H1 (cell line): ENCODE data around the gene EPN2. TPM values are rescaled to one million over a fixed set of nuclear protein-coding genes. Genes with fewer than 3 reads are reported as not detected.

ENCODE experiments used
- RAD21 ChIP-seq, 2 experiments: IDR thresholded peaks in 1 of 2; conservative IDR thresholded peaks in 1 of 2; 2 replicates each; pipeline ENCODE4 v1.6.1; 2011; ENCODE audit warnings: low read depth in 2 of 2, low read length in 2 of 2, improper control_type of control experiment in 1 of 2, inconsistent platforms in 1 of 2, mild to moderate bottlenecking in 1 of 2, moderate library complexity in 1 of 2
- polyA plus RNA-seq, 7 experiments: library from polyadenylated mRNA; depleted of rRNA in 3 of 7; stranded (reverse) in 5 of 7; unstranded in 2 of 7; fragments of >200 nt in 5 of 7; fragments of 200-250 nt in 2 of 7; gene quantifications; 1 replicate in 5 of 7; 2 replicates in 1 of 7; 4 replicates in 1 of 7; pipeline versions ENCODE4 v1.2.1 to v1.2.3, GENCODE V29; 2011 to 2013; ENCODE audit warnings: missing spikeins in 2 of 7, mixed read lengths in 2 of 7
- total RNA-seq: library from RNA; stranded (reverse); fragmentation: NEBNext Ultra II Directional; extraction: Animal tissue kit (Norgen Biotek cat#: 25700); gene quantifications from 2 replicates; pipeline ENCODE4 v1.2.1, GENCODE V29; 2021

Gene EPN2
- total and polyA plus RNA-seq, 2 of the 8 experiments (the other 6 are each of a cell fraction or from before 2014, with no cell fraction given), result 28.7 to 55.8 TPM

- TF ChIP-seq RAD21 (IDR thresholded peaks at IDR 0.05 in 1 of 2, conservative IDR thresholded peaks at IDR 0.05 in 1 of 2; ENCODE audit: low read depth in 2 of 2, low read length in 2 of 2), result no peak
- TF ChIP-seq, all 59 proteins: peak for 0
Observed at GRCh38 chr17:19368229-19368628, 131.1 kb downstream of the EPN2 start (continued).
